A549 (cell line): Measurements from ENCODE around the gene GIMAP7. TPM values are rescaled to one million over a fixed set of nuclear protein-coding genes. Genes with fewer than 3 reads are reported as not detected.

Experiments
- ATAC-seq, 2 experiments: fragments of 200-7000 bp in 1 of 2; fragments of >200 bp in 1 of 2; cut with Nextera tagmentation in 1 of 2; cut with Tn5 transposase in 1 of 2; 3 replicates each; pipeline versions ENCODE4 v1.8.0 to v1.9.1; 2018 to 2020; ENCODE audit warnings: mild to moderate bottlenecking in 1 of 2, moderate library complexity in 1 of 2
- CTCF ChIA-PET: fragments of 300-600 bp; sonication (Branson Sonifier 250); formaldehyde crosslinking; extraction: SDS; loops from one replicate; lab custom pipeline; 2021; ENCODE audit warnings: antibody characterized with exemption, inconsistent platforms; lab: Yijun Ruan, JAX
- POLR2A ChIA-PET: fragments of 350-600 bp; formaldehyde crosslinking; extraction: SDS; loops from one replicate; lab custom pipeline; 2021; ENCODE audit warnings: antibody characterized with exemption, inconsistent platforms; lab: Yijun Ruan, JAX
- DNase-seq, 2 experiments: peaks; one replicate each; pipeline versions ENCODE4 v3.0.0 to v3.0.0-alpha.2; 2011 to 2016; ENCODE audit warnings: low read depth in 1 of 2, low spot score in 1 of 2
- FAIRE-seq: peaks from 2 replicates; lab custom pipeline; 2011; peaks lifted over from hg19 to GRCh38; lab: Jason Lieb, UNC
- H3K27ac ChIP-seq, 2 experiments: fragments of >200 bp; sonication (Bioruptor Twin); formaldehyde crosslinking; 3 replicates each; pipeline ENCODE4 v1.5.1; 2016 to 2017
- H3K4me1 ChIP-seq: fragments of >200 bp; sonication (Bioruptor Twin); formaldehyde crosslinking; 3 replicates; pipeline ENCODE4 v1.6.1; 2016
- H3K4me2 ChIP-seq: fragments of >200 bp; sonication (Bioruptor Twin); formaldehyde crosslinking; 3 replicates; pipeline ENCODE4 v1.6.1; 2016
- H3K4me3 ChIP-seq: fragments of >200 bp; sonication (Bioruptor Twin); formaldehyde crosslinking; 3 replicates; pipeline ENCODE4 v1.5.1; 2016
- H3K9me3 ChIP-seq: fragments of >200 bp; sonication (Bioruptor Twin); formaldehyde crosslinking; 3 replicates; pipeline ENCODE4 v1.6.1; 2016
- CBX2 ChIP-seq: fragments of 200-600 bp; sonication (generic); IDR thresholded peaks from 2 replicates; pipeline ENCODE4 v1.6.1; 2016; ENCODE audit warnings: low read depth, mild to moderate bottlenecking, borderline replicate concordance
- CBX8 ChIP-seq: fragments of 200-600 bp; sonication (generic); IDR thresholded peaks from 2 replicates; pipeline ENCODE4 v1.6.1; 2016
- CEBPB ChIP-seq, 2 experiments: fragments of >200 bp in 1 of 2; sonication (Bioruptor Twin) in 1 of 2; formaldehyde crosslinking in 1 of 2; IDR thresholded peaks; 2 replicates each; pipeline ENCODE4 v1.6.1; 2012 to 2016
- CHD2 ChIP-seq: fragments of 150-350 bp; IDR thresholded peaks from 2 replicates; pipeline ENCODE4 v1.6.1; 2014; ENCODE audit warnings: low read length; ENCODE audit not compliant: partially characterized antibody
- ELK1 ChIP-seq: fragments of 150-350 bp; IDR thresholded peaks from 2 replicates; pipeline ENCODE4 v1.6.1; 2014; ENCODE audit warnings: low read depth, mild to moderate bottlenecking, low read length
- FOSB ChIP-seq: fragments of 250-450 bp; sonication (Bioruptor Pico); IDR thresholded peaks from 2 replicates; pipeline ENCODE4 v1.5.0; 2020; ENCODE audit warnings: mild to moderate bottlenecking, moderate library complexity
- FOXS1 ChIP-seq: fragments of 250-450 bp; sonication (Bioruptor Pico); IDR thresholded peaks from 2 replicates; pipeline ENCODE4 v1.5.0; 2020; ENCODE audit warnings: mild to moderate bottlenecking, moderate library complexity
- HOXB13 ChIP-seq: fragments of 250-450 bp; sonication (Bioruptor Pico); IDR thresholded peaks from 2 replicates; pipeline ENCODE4 v1.5.0; 2020; ENCODE audit warnings: low read depth, mild to moderate bottlenecking, moderate library complexity
- JUN ChIP-seq, 2 experiments: fragments of >200 bp; sonication (Bioruptor Twin); formaldehyde crosslinking; IDR thresholded peaks; 2 replicates in 1 of 2; 3 replicates in 1 of 2; pipeline ENCODE4 v1.6.1; 2016 to 2017
- MAFK ChIP-seq: fragments of 450-650 bp; IDR thresholded peaks from 2 replicates; pipeline ENCODE4 v1.6.1; 2014; ENCODE audit not compliant: partially characterized antibody
- MYC ChIP-seq: IDR thresholded peaks from 2 replicates; pipeline ENCODE4 v1.6.1; 2012; ENCODE audit warnings: mild to moderate bottlenecking, inconsistent platforms, low read length, improper control_type of control experiment, borderline replicate concordance
- PHF8 ChIP-seq: fragments of 200-600 bp; sonication (generic); IDR thresholded peaks from 2 replicates; pipeline ENCODE4 v1.6.1; 2016; ENCODE audit warnings: low read depth, mild to moderate bottlenecking, antibody characterized with exemption, moderate library complexity, borderline replicate concordance
- RARB ChIP-seq: fragments of 250-450 bp; sonication (Bioruptor Pico); IDR thresholded peaks from 2 replicates; pipeline ENCODE4 v1.8.0; 2021; ENCODE audit warnings: mild to moderate bottlenecking, moderate library complexity
- RFX5 ChIP-seq: fragments of 450-650 bp; IDR thresholded peaks from 2 replicates; pipeline ENCODE4 v1.7.1; 2014; ENCODE audit warnings: antibody characterized with exemption, mild to moderate bottlenecking, moderate library complexity
- SREBF2 ChIP-seq: fragments of 450-650 bp; IDR thresholded peaks from 2 replicates; pipeline ENCODE4 v1.6.1; 2014; ENCODE audit warnings: mild to moderate bottlenecking, moderate library complexity
- TP53 ChIP-seq: fragments of 250-450 bp; sonication (Bioruptor Pico); IDR thresholded peaks from 2 replicates; pipeline ENCODE4 v1.5.0; 2021; ENCODE audit warnings: mild to moderate bottlenecking, moderate library complexity
- USF2 ChIP-seq: fragments of 450-650 bp; IDR thresholded peaks from 2 replicates; pipeline ENCODE4 v1.6.1; 2014; ENCODE audit warnings: antibody characterized with exemption
- ZFP36 ChIP-seq: fragments of 450-650 bp; IDR thresholded peaks from 2 replicates; pipeline ENCODE4 v1.6.1; 2014; ENCODE audit warnings: borderline replicate concordance; ENCODE audit not compliant: partially characterized antibody
- ZSCAN20 ChIP-seq: fragments of 250-450 bp; sonication (Bioruptor Pico); IDR thresholded peaks from 2 replicates; pipeline ENCODE4 v1.8.0; 2022; ENCODE audit warnings: mild to moderate bottlenecking, moderate library complexity
- WGBS: methylation state at CpG from one replicate; pipeline ENCODE4 v1.1.6; 2017; ENCODE audit errors: missing lambda C conversion rate; 5-methylcytosine and 5-hydroxymethylcytosine counted together
- polyA plus RNA-seq, 4 experiments: library from polyadenylated mRNA; depleted of rRNA in 3 of 4; stranded (reverse); fragments of >200 nt; fragmentation: RNase III in 1 of 4; extraction: RNeasy Plus Mini Kit Qiagen cat#74134 plus additional on column Dnase treatment in 1 of 4; gene quantifications; 2 replicates in 3 of 4; 3 replicates in 1 of 4; pipeline ENCODE4 v1.2.3, GENCODE V29; 2011 to 2017

The GIMAP7 gene
- polyA plus RNA-seq, 2 of the 4 experiments (the other 2 are of a cell fraction), result not detected

GRCh38 chr7:150564006-150564405 lies 49.3 kb downstream of the GIMAP7 start:
- H3K4me3 ChIP-seq, result no peak overlapping the region
- no peak overlapping the region for H3K4me2 ChIP-seq
- ATAC-seq (no peak), FAIRE-seq (no peak), DNase-seq (no peak)
- ChIA-PET POLR2A (no interaction called here), CTCF (no interaction called here)
- H3K4me1 ChIP-seq, result no peaks in the 10 kb centered on the region
- no peak overlapping the region for H3K27ac ChIP-seq
- WGBS, result 2% methylated on average over 5 of the region's 5 CpGs
- TF ChIP-seq CEBPB (IDR thresholded peaks at IDR 0.05) (no peak), TP53 (CRISPR knock-in tag) (no peak), CHD2 (no peak), ZFP36 (no peak), ZSCAN20 (no peak), CBX8 (no peak), HOXB13 (no peak)
- H3K9me3 ChIP-seq, result no peaks in the 10 kb centered on the region

GRCh38 chr7:150564566-150564965 lies 49.9 kb downstream of the GIMAP7 start:
- Histone ChIP-seq H3K9me3 (no peaks in the 10 kb centered on the region), H3K4me2 (no peak overlapping the region), H3K27ac (no peak overlapping the region), H3K4me1 (no peaks in the 10 kb centered on the region), H3K4me3 (no peak overlapping the region)
- FAIRE-seq (no peak), DNase-seq (no peak), ATAC-seq (no peak)
- TF ChIP-seq SREBF2, result no peak
- no peak for TF ChIP-seq CBX2
- TF ChIP-seq ELK1, result no peak
- no peak for TF ChIP-seq RFX5
- 2% methylated on average over 3 of the region's 3 CpGs for WGBS
- POLR2A ChIA-PET, result no interaction called here
- CTCF ChIA-PET, result no interaction called here

GRCh38 chr7:150565239-150565638 lies 50.6 kb downstream of the GIMAP7 start:
- no peaks in the 10 kb centered on the region for H3K9me3 ChIP-seq
- TF ChIP-seq MYC, result no peak
- TF ChIP-seq ZFP36, result no peak
- no peak for TF ChIP-seq RFX5
- no peak for TF ChIP-seq CBX8
- TF ChIP-seq ZSCAN20, result no peak
- no peak for TF ChIP-seq RARB
- no peak for TF ChIP-seq CBX2
- no peak for TF ChIP-seq FOSB (CRISPR knock-in tag)
- TF ChIP-seq USF2, result no peak
- TF ChIP-seq FOXS1 (CRISPR knock-in tag), result no peak
- no peak for TF ChIP-seq JUN (IDR thresholded peaks at IDR 0.05)
- TF ChIP-seq MAFK, result no peak
- TF ChIP-seq SREBF2, result no peak
- TF ChIP-seq, all 56 proteins: peak for 0
- ChIA-PET POLR2A (no interaction called here), CTCF (no interaction called here)
- FAIRE-seq (no peak), ATAC-seq (no peak), DNase-seq (no peak)
- H3K27ac ChIP-seq, result no peak overlapping the region
- no peak overlapping the region for H3K4me3 ChIP-seq
- H3K4me2 ChIP-seq, result no peak overlapping the region
- 39% methylated on average over 7 of the region's 7 CpGs for WGBS
- H3K4me1 ChIP-seq, result no peaks in the 10 kb centered on the region

GRCh38 chr7:150566123-150566522 lies 51.5 kb downstream of the GIMAP7 start:
- ATAC-seq (no peak), DNase-seq (no peak), FAIRE-seq (no peak)
- Histone ChIP-seq H3K9me3 (no peaks in the 10 kb centered on the region), H3K4me3 (no peak overlapping the region), H3K4me1 (no peaks in the 10 kb centered on the region), H3K4me2 (no peak overlapping the region), H3K27ac (no peak overlapping the region)
- ChIA-PET POLR2A (no interaction called here), CTCF (no interaction called here)
- WGBS, result 22% methylated on average over 3 of the region's 3 CpGs
- TF ChIP-seq RFX5 (no peak), ZFP36 (no peak), RARB (no peak), CBX2 (no peak), SREBF2 (no peak), PHF8 (no peak)
- TF ChIP-seq, all 56 proteins: peak for 0
